OCI-LY7 (cell line): ENCODE measurements around the gene SLC4A9. TPM values are rescaled to one million over a fixed set of nuclear protein-coding genes. Genes with fewer than 3 reads are reported as not detected.

Experiments
- Bru-seq: library from RNA; stranded (reverse); fragments of 400-500 nt; gene quantifications from one replicate; lab custom pipeline; 2021; lab: Mats Ljungman, UMichigan
- BruChase-seq, 2 experiments: library from RNA; stranded (reverse); fragments of 400-500 nt; gene quantifications; one replicate each; lab custom pipeline; 2021; lab: Mats Ljungman, UMichigan
- BruUV-seq: library from RNA; stranded (reverse); fragments of 400-500 nt; replicated peaks from 2 replicates; lab custom pipeline; 2021; lab: Mats Ljungman, UMichigan
- CTCF ChIA-PET: fragments of 300-600 bp; sonication (Branson Sonifier 250); formaldehyde crosslinking; loops from one replicate; lab custom pipeline; 2022; ENCODE audit warnings: antibody characterized with exemption; ENCODE audit not compliant: unreplicated experiment; lab: Charles Lee
- POLR2A ChIA-PET: fragments of 300-600 bp; sonication (Branson Sonifier 250); formaldehyde crosslinking; loops from one replicate; lab custom pipeline; 2022; ENCODE audit warnings: antibody characterized with exemption; lab: Charles Lee
- DNase-seq: peaks from one replicate; pipeline ENCODE4 v3.0.0-alpha.2; 2015; ENCODE audit warnings: low spot score
- H2AFZ ChIP-seq: fragments of 200-600 bp; sonication (generic), shearing (Covaris generic); 2 replicates; pipeline ENCODE4 v1.6.1; 2014; ENCODE audit warnings: mild to moderate bottlenecking, antibody characterized with exemption, low read length, moderate library complexity
- H3K27ac ChIP-seq: fragments of 200-600 bp; sonication (generic); 2 replicates; pipeline ENCODE4 v1.5.1; 2014; ENCODE audit warnings: mixed run types, low read depth, mild to moderate bottlenecking, moderate library complexity, low read length, inconsistent platforms; ENCODE audit not compliant: poor library complexity, severe bottlenecking
- H3K36me3 ChIP-seq: fragments of 200-600 bp; sonication (generic); 2 replicates; pipeline ENCODE4 v1.6.1; 2014; ENCODE audit warnings: mild to moderate bottlenecking, antibody characterized with exemption, low read length, moderate library complexity, mixed read lengths; ENCODE audit not compliant: insufficient read depth
- H3K4me1 ChIP-seq: fragments of 200-600 bp; sonication (generic); 2 replicates; pipeline ENCODE4 v1.5.1; 2014; ENCODE audit warnings: mild to moderate bottlenecking, low read length; ENCODE audit not compliant: insufficient read depth, poor library complexity, severe bottlenecking
- H3K4me2 ChIP-seq: fragments of 200-600 bp; sonication (generic); 2 replicates; pipeline ENCODE4 v1.6.1; 2014; ENCODE audit warnings: mild to moderate bottlenecking, low read length
- H3K4me3 ChIP-seq: fragments of 200-600 bp; sonication (generic); 2 replicates; pipeline ENCODE4 v1.5.1; 2014; ENCODE audit warnings: mild to moderate bottlenecking, low read depth, low read length; ENCODE audit not compliant: poor library complexity, severe bottlenecking
- H3K79me2 ChIP-seq: fragments of 200-600 bp; sonication (generic); 2 replicates; pipeline ENCODE4 v1.6.1; 2016; ENCODE audit warnings: low read depth, mild to moderate bottlenecking, low read length, moderate library complexity, mixed read lengths; ENCODE audit not compliant: insufficient read depth
- H3K9me2 ChIP-seq: fragments of 200-600 bp; sonication (generic); 2 replicates; pipeline ENCODE4 v1.6.1; 2016; ENCODE audit warnings: mild to moderate bottlenecking, low read length, mixed read lengths; ENCODE audit not compliant: insufficient read depth
- H3K9me3 ChIP-seq: fragments of 200-600 bp; sonication (generic); 2 replicates; pipeline ENCODE4 v1.6.1; 2014; ENCODE audit warnings: mild to moderate bottlenecking, mixed run types, low read length, mixed read lengths
- H4K20me1 ChIP-seq: fragments of 200-600 bp; sonication (generic); 2 replicates; pipeline ENCODE4 v1.6.1; 2014; ENCODE audit warnings: mild to moderate bottlenecking, antibody characterized with exemption, low read length, moderate library complexity, mixed read lengths; ENCODE audit not compliant: insufficient read depth
- CTCF ChIP-seq: fragments of 200-600 bp; sonication (generic); conservative IDR thresholded peaks from 2 replicates; pipeline ENCODE4 v1.5.1; 2014; ENCODE audit warnings: mild to moderate bottlenecking, antibody characterized with exemption, low read length, moderate library complexity, mixed read lengths
- EZH2phosphoT487 ChIP-seq: fragments of 200-600 bp; sonication (generic); IDR thresholded peaks from 2 replicates; pipeline ENCODE4 v1.6.1; 2018; ENCODE audit warnings: low read depth, borderline replicate concordance, mild to moderate bottlenecking, mixed run types, antibody characterized with exemption, low read length, moderate library complexity, mixed read lengths
- intact Hi-C: fragments of 100-400 bp; cut with micrococcal nuclease; formaldehyde crosslinking; loops from one replicate; pipeline ENCODE4 v1.10.0; 2022; ENCODE audit not compliant: unreplicated experiment
- long read RNA-seq: library from polyadenylated mRNA; stranded (forward); transcript quantifications from one replicate; pipeline ENCODE4 v2.0.0, GENCODE V29; 2022
- total RNA-seq, 2 experiments: library from RNA; depleted of rRNA in 1 of 2; stranded (reverse); fragments of >200 nt in 1 of 2; shearing (Covaris generic) in 1 of 2; gene quantifications; 2 replicates each; pipeline ENCODE4 v1.2.3, GENCODE V29; 2014 to 2022

SLC4A9 gene
- 0.05 and 0.22 TPM in 2 replicates for total RNA-seq (2014; rRNA removed; shearing (Covaris generic))
- total RNA-seq (2022): 2.6 and 5.1 TPM in 2 replicates
- percentile 39 among the genes with signal in this experiment for Bru-seq, nascent RNA
- BruChase-seq, experiment 1, labeled RNA remaining after a 6-hour chase: percentile 36 among the genes with signal in this experiment
- percentile 39 among the genes with signal in this experiment for BruChase-seq, experiment 2, labeled RNA remaining after a 2-hour chase
- long read RNA-seq, partial matches to known transcripts: 0 of 13 reads
- long read RNA-seq, other reads (novel, unspliced or antisense): 13 of 13 reads

GRCh38 chr5:140360101-140360500, at the start of gene SLC4A9:
Gene SLC4A9, plus strand, starts transcription at chr5:140360194. Its CDS starts 43 bp downstream, at chr5:140360237.
- intact Hi-C loops: loop anchor here (10.0 kb wide), 1 partner anchor 195 kb away; the partner anchor contains the start of gene SRA1
- Histone ChIP-seq H3K79me2 (no peaks in the 10 kb centered on the region), H3K4me1 (peaks cover 9% of the 10 kb centered on the region), H2AFZ (no peak within 1 kb of the TSS), H3K4me2 (no peak within 1 kb of the TSS), H4K20me1 (no peaks in the 10 kb centered on the region), H3K9me3 (no peaks in the 10 kb centered on the region), H3K27ac (no peak within 1 kb of the TSS), H3K36me3 (no peaks in the 10 kb centered on the region), H3K4me3 (no peak within 1 kb of the TSS), H3K9me2 (no peaks in the 10 kb centered on the region)
- TF ChIP-seq CTCF (no peak), EZH2phosphoT487 (no peak)
- DNase-seq: no peak
- CTCF ChIA-PET: interaction anchor here (0.6 to 0.8 kb wide), 2 partner anchors 13 to 114 kb away, joined by 3 to 4 read pairs; no protein-coding TSS in a partner anchor
- BruUV-seq: no TSS peak
- POLR2A ChIA-PET: interaction anchor here (0.6 to 1.5 kb wide), 6 partner anchors 12 to 707 kb away, joined by 3 to 4 read pairs (median 3); no protein-coding TSS in a partner anchor

- TF ChIP-seq EZH2phosphoT487 (no peak), CTCF (no peak)
- no peaks in the 10 kb centered on the region for H3K9me2 ChIP-seq
- BruUV-seq: no TSS peak
- ChIA-PET CTCF (no interaction called here), POLR2A (interaction anchor here (0.5 kb wide), 1 partner anchor 10 kb away, joined by 6 read pairs; no protein-coding TSS in a partner anchor)
- H3K4me3 ChIP-seq: no peak overlapping the region
- H3K4me1 ChIP-seq: no peaks in the 10 kb centered on the region
- no peaks in the 10 kb centered on the region for H3K79me2 ChIP-seq
- no peak overlapping the region for H3K27ac ChIP-seq
- no peaks in the 10 kb centered on the region for H3K36me3 ChIP-seq
- H3K4me2 ChIP-seq: no peak overlapping the region
- intact Hi-C loops: no loop called here
- H4K20me1 ChIP-seq: no peaks in the 10 kb centered on the region
- H3K9me3 ChIP-seq: no peaks in the 10 kb centered on the region
- no peak overlapping the region for H2AFZ ChIP-seq
- DNase-seq: no peak
Observed at GRCh38 chr5:140310434-140310833, 49.6 kb upstream of the SLC4A9 start.

GRCh38 chr5:140311011-140311467, 49.0 kb upstream of the SLC4A9 start:
- no peak overlapping the region for H2AFZ ChIP-seq

More at GRCh38 chr5:140311011-140311467, 49.0 kb upstream of the SLC4A9 start:
- Histone ChIP-seq H3K27ac (no peak overlapping the region), H3K4me3 (no peak overlapping the region), H3K9me2 (no peaks in the 10 kb centered on the region), H3K4me2 (no peak overlapping the region), H4K20me1 (no peaks in the 10 kb centered on the region), H3K9me3 (no peaks in the 10 kb centered on the region), H3K79me2 (no peaks in the 10 kb centered on the region), H3K36me3 (no peaks in the 10 kb centered on the region), H3K4me1 (no peaks in the 10 kb centered on the region)
- intact Hi-C loops: no loop called here
- ChIA-PET POLR2A (interaction anchor here (0.6 to 1.5 kb wide), 3 partner anchors 13 to 35 kb away, joined by 4 to 5 read pairs (median 4); partner anchors contain the start of gene HBEGF), CTCF (no interaction called here)
- no TSS peak for BruUV-seq
- no peak for DNase-seq
- TF ChIP-seq CTCF (no peak), EZH2phosphoT487 (no peak)
